WTC11 (cell line): ENCODE measurements around the gene EXOC3L2. TPM values are rescaled to one million over a fixed set of nuclear protein-coding genes. Genes with fewer than 3 reads are reported as not detected.
A peak's percentile ranks its signal among the peaks of the same experiment; 100 is the strongest.

ENCODE experiments used
- ATAC-seq: fragments of 200-7000 bp; cut with Tn5 transposase; 2 replicates; pipeline ENCODE4 v1.10.0; 2021; ENCODE audit warnings: mild to moderate bottlenecking, moderate library complexity
- Bru-seq: library from RNA; stranded (reverse); fragments of 400-500 nt; gene quantifications from one replicate; lab custom pipeline; 2021; lab: Mats Ljungman, UMichigan
- CTCF ChIA-PET: fragments of 300-600 bp; sonication (Branson Sonifier 250); formaldehyde crosslinking; loops from one replicate; lab custom pipeline; 2021; ENCODE audit warnings: antibody characterized with exemption; lab: Charles Lee
- POLR2A ChIA-PET: fragments of 350-600 bp; sonication (Branson Sonifier 250); formaldehyde crosslinking; loops from one replicate; lab custom pipeline; 2021; ENCODE audit warnings: antibody characterized with exemption; lab: Charles Lee
- DNase-seq: peaks from one replicate; pipeline ENCODE4 v3.0.0; 2021; ENCODE audit warnings: low spot score
- H3K27ac Mint-ChIP-seq: 2 replicates; pipeline ENCODE4 v1.8.0; 2021; ENCODE audit warnings: mixed read lengths
- H3K27me3 Mint-ChIP-seq: 2 replicates; pipeline ENCODE4 v1.8.0; 2021; ENCODE audit warnings: low read depth, mild to moderate bottlenecking, moderate library complexity, mixed read lengths
- H3K36me3 Mint-ChIP-seq: 2 replicates; pipeline ENCODE4 v1.8.0; 2021; ENCODE audit warnings: mixed read lengths
- H3K4me1 Mint-ChIP-seq: 2 replicates; pipeline ENCODE4 v1.8.0; 2022; ENCODE audit warnings: mixed read lengths
- H3K4me3 Mint-ChIP-seq: 2 replicates; pipeline ENCODE4 v1.8.0; 2021; ENCODE audit warnings: mild to moderate bottlenecking, moderate library complexity, mixed read lengths
- H3K9me3 Mint-ChIP-seq: 2 replicates; pipeline ENCODE4 v1.8.0; 2021; ENCODE audit warnings: mixed read lengths
- IRF2 ChIP-seq: sonication (generic); formaldehyde crosslinking; IDR thresholded peaks from 2 replicates; pipeline ENCODE4 v1.8.0; 2022; ENCODE audit warnings: low read depth, missing genetic modification reagents, borderline replicate concordance
- JUN ChIP-seq: sonication (generic); formaldehyde crosslinking; IDR thresholded peaks from 2 replicates; pipeline ENCODE4 v1.8.0; 2023; ENCODE audit warnings: mild to moderate bottlenecking, missing genetic modification reagents
- NR2C2 ChIP-seq: sonication (generic); formaldehyde crosslinking; IDR thresholded peaks from 2 replicates; pipeline ENCODE4 v1.8.0; 2022; ENCODE audit warnings: mild to moderate bottlenecking, missing genetic modification reagents
- SOX15 ChIP-seq: fragments of 250-450 bp; sonication (Bioruptor Pico); IDR thresholded peaks from 2 replicates; pipeline ENCODE4 v1.9.0; 2021; ENCODE audit warnings: mild to moderate bottlenecking
- TEAD4 ChIP-seq: sonication (generic); formaldehyde crosslinking; IDR thresholded peaks from 2 replicates; pipeline ENCODE4 v1.8.0; 2022; ENCODE audit warnings: mild to moderate bottlenecking, missing genetic modification reagents
- ZBTB21 ChIP-seq: sonication (generic); formaldehyde crosslinking; IDR thresholded peaks from 2 replicates; pipeline ENCODE4 v1.8.1; 2023; ENCODE audit warnings: mild to moderate bottlenecking, missing genetic modification reagents, borderline replicate concordance
- ZNF219 ChIP-seq: sonication (generic); formaldehyde crosslinking; IDR thresholded peaks from 2 replicates; pipeline ENCODE4 v1.8.0; 2023; ENCODE audit warnings: missing genetic modification reagents, mild to moderate bottlenecking, borderline replicate concordance
- ZNF263 ChIP-seq: sonication (generic); formaldehyde crosslinking; IDR thresholded peaks from 2 replicates; pipeline ENCODE4 v1.8.1; 2022; ENCODE audit warnings: low read depth, mild to moderate bottlenecking, moderate library complexity, missing genetic modification reagents
- ZNF396 ChIP-seq: fragments of 250-450 bp; sonication (Bioruptor Pico); IDR thresholded peaks from 2 replicates; pipeline ENCODE4 v1.8.0; 2021; ENCODE audit warnings: mild to moderate bottlenecking, moderate library complexity, borderline replicate concordance
- ZNF416 ChIP-seq: fragments of 250-450 bp; sonication (Bioruptor Pico); IDR thresholded peaks from 2 replicates; pipeline ENCODE4 v1.9.0; 2021; ENCODE audit warnings: mild to moderate bottlenecking, inconsistent platforms
- ZNF423 ChIP-seq: fragments of 250-450 bp; sonication (Bioruptor Pico); IDR thresholded peaks from 2 replicates; pipeline ENCODE4 v2.1.2; 2022; ENCODE audit warnings: mild to moderate bottlenecking, moderate library complexity
- long read RNA-seq, 3 experiments: library from RNA in 1 of 3; library from capped mRNA in 1 of 3; library from polyadenylated mRNA in 1 of 3; unstranded in 2 of 3; stranded (forward) in 1 of 3; transcript quantifications; one replicate each; pipeline ENCODE4 v2.0.0, GENCODE V29; 2021
- total RNA-seq: library from RNA; stranded (reverse); gene quantifications from 3 replicates; pipeline ENCODE4 v1.2.3, GENCODE V29; 2021
- TF ChIP-seq, protein P1 (sequence below): sonication (generic); formaldehyde crosslinking; IDR thresholded peaks from 2 replicates; pipeline ENCODE4 v1.8.1; 2022; ENCODE audit warnings: low read depth, missing genetic modification reagents, borderline replicate concordance
- TF ChIP-seq, protein P2 (sequence below): fragments of 250-450 bp; sonication (Bioruptor Pico); IDR thresholded peaks from 2 replicates; pipeline ENCODE4 v1.9.0; 2021; ENCODE audit warnings: mild to moderate bottlenecking
- TF ChIP-seq, protein P3 (sequence below): sonication (generic); formaldehyde crosslinking; IDR thresholded peaks from 2 replicates; pipeline ENCODE4 v1.8.0; 2023; ENCODE audit warnings: missing genetic modification reagents, mild to moderate bottlenecking, borderline replicate concordance
- TF ChIP-seq, protein P4 (sequence below): sonication (generic); formaldehyde crosslinking; IDR thresholded peaks from 2 replicates; pipeline ENCODE4 v1.8.1; 2023; ENCODE audit warnings: mild to moderate bottlenecking, moderate library complexity, missing genetic modification reagents

EXOC3L2 gene
- total RNA-seq (2.7 to 3.5 TPM (median 3.1 TPM) in 3 replicates), Bru-seq, nascent RNA (percentile 8 among the genes with signal in this experiment)
- long read RNA-seq, experiment 1, partial matches to known transcripts = 8 of 13 reads
- long read RNA-seq, experiment 1, other reads (novel, unspliced or antisense) = 4 of 13 reads
- long read RNA-seq, experiment 2, partial matches to known transcripts = 5 of 12 reads
- long read RNA-seq, experiment 2, other reads (novel, unspliced or antisense) = 6 of 12 reads
- long read RNA-seq, experiment 3 = 0 reads

DNA sequence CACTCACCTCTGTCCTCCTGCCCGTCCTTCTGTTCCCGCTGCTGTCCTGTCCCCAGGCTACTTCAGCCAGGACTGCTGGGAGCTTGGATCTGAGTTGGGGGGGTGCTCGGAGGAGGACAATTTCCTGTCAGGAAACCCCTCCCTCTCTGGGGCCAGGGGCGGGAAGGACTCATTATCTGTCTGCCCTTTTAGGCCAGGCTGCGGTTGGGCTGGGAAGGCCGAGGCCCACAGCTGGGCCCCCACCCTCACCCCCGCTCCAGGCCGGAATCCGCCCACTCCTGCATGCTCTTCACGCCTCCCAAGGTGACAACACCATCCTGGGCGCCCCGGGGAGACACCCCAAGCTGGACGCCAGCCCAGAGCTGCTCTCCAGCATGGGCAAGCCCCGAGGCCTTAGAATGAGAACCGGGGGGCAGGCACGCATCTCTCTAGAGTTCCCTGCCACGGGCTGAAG is at the start of gene EXOC3L2:
Gene EXOC3L2 (minus strand): TSS at position 74 of the 454 bp plus-strand sequence. CDS start 6,362 bp downstream, outside the sequence.
- POLR2A ChIA-PET = interaction anchor here (0.8 to 0.9 kb wide), 2 partner anchors 28 to 69 kb away, joined by 3 to 5 read pairs; no protein-coding TSS in a partner anchor
- no peak for DNase-seq
- H3K27ac Mint-ChIP-seq = no peak within 1 kb of the TSS
- H3K4me3 Mint-ChIP-seq = no peak within 1 kb of the TSS
- peaks cover 51% of the 10 kb centered on the region for H3K27me3 Mint-ChIP-seq
- CTCF ChIA-PET = interaction anchor here (1.3 to 1.9 kb wide), 2 partner anchors 93 to 159 kb away, joined by 4 read pairs; partner anchors contain the start of gene PPP1R13L
- TF ChIP-seq, protein P1, sequence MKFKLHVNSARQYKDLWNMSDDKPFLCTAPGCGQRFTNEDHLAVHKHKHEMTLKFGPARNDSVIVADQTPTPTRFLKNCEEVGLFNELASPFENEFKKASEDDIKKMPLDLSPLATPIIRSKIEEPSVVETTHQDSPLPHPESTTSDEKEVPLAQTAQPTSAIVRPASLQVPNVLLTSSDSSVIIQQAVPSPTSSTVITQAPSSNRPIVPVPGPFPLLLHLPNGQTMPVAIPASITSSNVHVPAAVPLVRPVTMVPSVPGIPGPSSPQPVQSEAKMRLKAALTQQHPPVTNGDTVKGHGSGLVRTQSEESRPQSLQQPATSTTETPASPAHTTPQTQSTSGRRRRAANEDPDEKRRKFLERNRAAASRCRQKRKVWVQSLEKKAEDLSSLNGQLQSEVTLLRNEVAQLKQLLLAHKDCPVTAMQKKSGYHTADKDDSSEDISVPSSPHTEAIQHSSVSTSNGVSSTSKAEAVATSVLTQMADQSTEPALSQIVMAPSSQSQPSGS (CRISPR knock-in tag) = no peak
- TF ChIP-seq, protein P2, sequence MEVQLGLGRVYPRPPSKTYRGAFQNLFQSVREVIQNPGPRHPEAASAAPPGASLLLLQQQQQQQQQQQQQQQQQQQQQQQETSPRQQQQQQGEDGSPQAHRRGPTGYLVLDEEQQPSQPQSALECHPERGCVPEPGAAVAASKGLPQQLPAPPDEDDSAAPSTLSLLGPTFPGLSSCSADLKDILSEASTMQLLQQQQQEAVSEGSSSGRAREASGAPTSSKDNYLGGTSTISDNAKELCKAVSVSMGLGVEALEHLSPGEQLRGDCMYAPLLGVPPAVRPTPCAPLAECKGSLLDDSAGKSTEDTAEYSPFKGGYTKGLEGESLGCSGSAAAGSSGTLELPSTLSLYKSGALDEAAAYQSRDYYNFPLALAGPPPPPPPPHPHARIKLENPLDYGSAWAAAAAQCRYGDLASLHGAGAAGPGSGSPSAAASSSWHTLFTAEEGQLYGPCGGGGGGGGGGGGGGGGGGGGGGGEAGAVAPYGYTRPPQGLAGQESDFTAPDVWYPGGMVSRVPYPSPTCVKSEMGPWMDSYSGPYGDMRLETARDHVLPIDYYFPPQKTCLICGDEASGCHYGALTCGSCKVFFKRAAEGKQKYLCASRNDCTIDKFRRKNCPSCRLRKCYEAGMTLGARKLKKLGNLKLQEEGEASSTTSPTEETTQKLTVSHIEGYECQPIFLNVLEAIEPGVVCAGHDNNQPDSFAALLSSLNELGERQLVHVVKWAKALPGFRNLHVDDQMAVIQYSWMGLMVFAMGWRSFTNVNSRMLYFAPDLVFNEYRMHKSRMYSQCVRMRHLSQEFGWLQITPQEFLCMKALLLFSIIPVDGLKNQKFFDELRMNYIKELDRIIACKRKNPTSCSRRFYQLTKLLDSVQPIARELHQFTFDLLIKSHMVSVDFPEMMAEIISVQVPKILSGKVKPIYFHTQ (CRISPR knock-in tag) = no peak
- TF ChIP-seq ZNF263 (CRISPR knock-in tag) = no peak
- TF ChIP-seq NR2C2 (CRISPR knock-in tag) = no peak
- no peak for TF ChIP-seq IRF2 (CRISPR knock-in tag)
- TF ChIP-seq, protein P3, sequence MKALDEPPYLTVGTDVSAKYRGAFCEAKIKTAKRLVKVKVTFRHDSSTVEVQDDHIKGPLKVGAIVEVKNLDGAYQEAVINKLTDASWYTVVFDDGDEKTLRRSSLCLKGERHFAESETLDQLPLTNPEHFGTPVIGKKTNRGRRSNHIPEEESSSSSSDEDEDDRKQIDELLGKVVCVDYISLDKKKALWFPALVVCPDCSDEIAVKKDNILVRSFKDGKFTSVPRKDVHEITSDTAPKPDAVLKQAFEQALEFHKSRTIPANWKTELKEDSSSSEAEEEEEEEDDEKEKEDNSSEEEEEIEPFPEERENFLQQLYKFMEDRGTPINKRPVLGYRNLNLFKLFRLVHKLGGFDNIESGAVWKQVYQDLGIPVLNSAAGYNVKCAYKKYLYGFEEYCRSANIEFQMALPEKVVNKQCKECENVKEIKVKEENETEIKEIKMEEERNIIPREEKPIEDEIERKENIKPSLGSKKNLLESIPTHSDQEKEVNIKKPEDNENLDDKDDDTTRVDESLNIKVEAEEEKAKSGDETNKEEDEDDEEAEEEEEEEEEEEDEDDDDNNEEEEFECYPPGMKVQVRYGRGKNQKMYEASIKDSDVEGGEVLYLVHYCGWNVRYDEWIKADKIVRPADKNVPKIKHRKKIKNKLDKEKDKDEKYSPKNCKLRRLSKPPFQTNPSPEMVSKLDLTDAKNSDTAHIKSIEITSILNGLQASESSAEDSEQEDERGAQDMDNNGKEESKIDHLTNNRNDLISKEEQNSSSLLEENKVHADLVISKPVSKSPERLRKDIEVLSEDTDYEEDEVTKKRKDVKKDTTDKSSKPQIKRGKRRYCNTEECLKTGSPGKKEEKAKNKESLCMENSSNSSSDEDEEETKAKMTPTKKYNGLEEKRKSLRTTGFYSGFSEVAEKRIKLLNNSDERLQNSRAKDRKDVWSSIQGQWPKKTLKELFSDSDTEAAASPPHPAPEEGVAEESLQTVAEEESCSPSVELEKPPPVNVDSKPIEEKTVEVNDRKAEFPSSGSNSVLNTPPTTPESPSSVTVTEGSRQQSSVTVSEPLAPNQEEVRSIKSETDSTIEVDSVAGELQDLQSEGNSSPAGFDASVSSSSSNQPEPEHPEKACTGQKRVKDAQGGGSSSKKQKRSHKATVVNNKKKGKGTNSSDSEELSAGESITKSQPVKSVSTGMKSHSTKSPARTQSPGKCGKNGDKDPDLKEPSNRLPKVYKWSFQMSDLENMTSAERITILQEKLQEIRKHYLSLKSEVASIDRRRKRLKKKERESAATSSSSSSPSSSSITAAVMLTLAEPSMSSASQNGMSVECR (CRISPR knock-in tag) = no peak
- no peak for TF ChIP-seq TEAD4 (CRISPR knock-in tag)
- TF ChIP-seq SOX15 (CRISPR knock-in tag) = no peak
- TF ChIP-seq, protein P4, sequence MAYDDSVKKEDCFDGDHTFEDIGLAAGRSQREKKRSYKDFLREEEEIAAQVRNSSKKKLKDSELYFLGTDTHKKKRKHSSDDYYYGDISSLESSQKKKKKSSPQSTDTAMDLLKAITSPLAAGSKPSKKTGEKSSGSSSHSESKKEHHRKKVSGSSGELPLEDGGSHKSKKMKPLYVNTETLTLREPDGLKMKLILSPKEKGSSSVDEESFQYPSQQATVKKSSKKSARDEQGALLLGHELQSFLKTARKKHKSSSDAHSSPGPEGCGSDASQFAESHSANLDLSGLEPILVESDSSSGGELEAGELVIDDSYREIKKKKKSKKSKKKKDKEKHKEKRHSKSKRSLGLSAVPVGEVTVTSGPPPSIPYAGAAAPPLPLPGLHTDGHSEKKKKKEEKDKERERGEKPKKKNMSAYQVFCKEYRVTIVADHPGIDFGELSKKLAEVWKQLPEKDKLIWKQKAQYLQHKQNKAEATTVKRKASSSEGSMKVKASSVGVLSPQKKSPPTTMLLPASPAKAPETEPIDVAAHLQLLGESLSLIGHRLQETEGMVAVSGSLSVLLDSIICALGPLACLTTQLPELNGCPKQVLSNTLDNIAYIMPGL = no peak
- TF ChIP-seq ZNF416 = no peak
- no peak for TF ChIP-seq JUN
- no peak for TF ChIP-seq ZNF219
- TF ChIP-seq ZNF423 (CRISPR knock-in tag) = no peak
- TF ChIP-seq ZBTB21 (CRISPR knock-in tag) = no peak
- TF ChIP-seq ZNF396 (CRISPR knock-in tag) = no peak
- TF ChIP-seq, all 79 proteins: peak for 0
- H3K36me3 Mint-ChIP-seq = no peaks in the 10 kb centered on the region
- no peak for ATAC-seq
- 0 out of 2 replicates have a peak, but pooled peaks cover 9% of the 10 kb centered on the region for H3K4me1 Mint-ChIP-seq
- H3K9me3 Mint-ChIP-seq = no peaks in the 10 kb centered on the region
